HEK293 (cell line): ENCODE results near the gene CIITA.

Experiments
- CTCF ChIA-PET: fragments of 350-600 bp; formaldehyde crosslinking; extraction: SDS; loops from one replicate; lab custom pipeline; 2021; ENCODE audit warnings: antibody characterized with exemption; lab: Yijun Ruan, JAX
- POLR2A ChIA-PET: fragments of 300-600 bp; formaldehyde crosslinking; extraction: SDS; loops from one replicate; lab custom pipeline; 2020; ENCODE audit warnings: antibody characterized with exemption, inconsistent platforms; lab: Yijun Ruan, JAX
- H3K27ac ChIP-seq: fragments of 200-500 bp; sonication (Bioruptor generic); 2 replicates; pipeline ENCODE4 v1.5.1; 2014; ENCODE audit warnings: low read depth, low read length, control low read depth, inconsistent platforms; ENCODE audit errors: extremely low read depth
- H3K36me3 ChIP-seq, 2 experiments: fragments of 200-500 bp in 1 of 2; sonication (Bioruptor generic) in 1 of 2; 1 replicate in 1 of 2; 2 replicates in 1 of 2; pipeline ENCODE4 v1.5.1; 2014 to 2017; ENCODE audit warnings: inconsistent platforms in 2 of 2, low read length in 2 of 2; ENCODE audit not compliant: control insufficient read depth in 2 of 2, insufficient read depth in 1 of 2
- H3K4me1 ChIP-seq: fragments of 200-500 bp; sonication (Bioruptor generic); 2 replicates; pipeline ENCODE4 v1.5.1; 2014; ENCODE audit warnings: mild to moderate bottlenecking, low read length, inconsistent platforms; ENCODE audit not compliant: control insufficient read depth, insufficient read depth
- H3K4me3 ChIP-seq: 2 replicates; pipeline ENCODE4 v1.5.1; 2011; ENCODE audit warnings: low read depth, mild to moderate bottlenecking, control low read depth, low read length, moderate library complexity
- H3K9me3 ChIP-seq: fragments of 200-500 bp; sonication (Bioruptor generic); 2 replicates; pipeline ENCODE4 v1.5.1; 2014; ENCODE audit warnings: low read depth, low read length, inconsistent platforms; ENCODE audit not compliant: control insufficient read depth, insufficient read depth
- GLI4 ChIP-seq: fragments of 450-650 bp; formaldehyde crosslinking; IDR thresholded peaks from 2 replicates; pipeline ENCODE4 v1.5.1; 2016; ENCODE audit warnings: missing biosample characterization, missing genetic modification characterization
- GLIS1 ChIP-seq: fragments of 450-650 bp; formaldehyde crosslinking; IDR thresholded peaks from 2 replicates; pipeline ENCODE4 v1.5.1; 2016; ENCODE audit warnings: missing biosample characterization, missing genetic modification characterization
- KLF1 ChIP-seq: fragments of 450-650 bp; formaldehyde crosslinking; IDR thresholded peaks from 2 replicates; pipeline ENCODE4 v1.5.1; 2016; ENCODE audit warnings: missing biosample characterization, missing genetic modification characterization
- REST ChIP-seq: fragments of 450-650 bp; formaldehyde crosslinking; IDR thresholded peaks from 2 replicates; pipeline ENCODE4 v1.5.1; 2016; ENCODE audit warnings: missing biosample characterization, missing genetic modification characterization
- SCRT1 ChIP-seq: fragments of 450-650 bp; formaldehyde crosslinking; IDR thresholded peaks from 2 replicates; pipeline ENCODE4 v1.5.1; 2016; ENCODE audit warnings: missing biosample characterization, missing genetic modification characterization, borderline replicate concordance
- YY2 ChIP-seq: fragments of 450-650 bp; formaldehyde crosslinking; IDR thresholded peaks from 2 replicates; pipeline ENCODE4 v1.5.1; 2016; ENCODE audit warnings: missing biosample characterization, missing genetic modification characterization
- ZNF184 ChIP-seq: fragments of 450-650 bp; IDR thresholded peaks from 2 replicates; pipeline ENCODE4 v1.5.1; 2018; ENCODE audit warnings: missing biosample characterization, mild to moderate bottlenecking, missing genetic modification characterization
- ZNF214 ChIP-seq: fragments of 450-650 bp; formaldehyde crosslinking; IDR thresholded peaks from 2 replicates; pipeline ENCODE4 v1.5.1; 2017; ENCODE audit warnings: missing biosample characterization, mild to moderate bottlenecking, missing genetic modification characterization, borderline replicate concordance
- ZNF324 ChIP-seq: fragments of 450-650 bp; formaldehyde crosslinking; IDR thresholded peaks from 2 replicates; pipeline ENCODE4 v1.5.1; 2016; ENCODE audit warnings: missing biosample characterization, missing genetic modification characterization
- ZNF354C ChIP-seq: fragments of 450-650 bp; formaldehyde crosslinking; IDR thresholded peaks from 2 replicates; pipeline ENCODE4 v1.5.1; 2016; ENCODE audit warnings: missing biosample characterization, missing genetic modification characterization, low read depth, borderline replicate concordance
- ZNF366 ChIP-seq: fragments of 450-650 bp; formaldehyde crosslinking; conservative IDR thresholded peaks from 2 replicates; pipeline ENCODE4 v1.5.1; 2016; ENCODE audit warnings: missing biosample characterization, missing genetic modification characterization
- ZNF548 ChIP-seq: fragments of 450-650 bp; formaldehyde crosslinking; IDR thresholded peaks from 2 replicates; pipeline ENCODE4 v1.5.1; 2016; ENCODE audit warnings: missing biosample characterization, missing genetic modification characterization
- ZNF596 ChIP-seq: fragments of 450-650 bp; IDR thresholded peaks from 2 replicates; pipeline ENCODE4 v1.5.0; 2018; ENCODE audit warnings: missing biosample characterization, mild to moderate bottlenecking, missing genetic modification characterization, moderate library complexity
- ZNF600 ChIP-seq: fragments of 450-650 bp; formaldehyde crosslinking; IDR thresholded peaks from 2 replicates; pipeline ENCODE4 v1.5.1; 2016; ENCODE audit warnings: missing biosample characterization, missing genetic modification characterization
- ZNF610 ChIP-seq: fragments of 450-650 bp; formaldehyde crosslinking; IDR thresholded peaks from 2 replicates; pipeline ENCODE4 v1.5.1; 2016; ENCODE audit warnings: missing biosample characterization, missing genetic modification characterization, borderline replicate concordance
- ZNF626 ChIP-seq: fragments of 450-650 bp; sonication (Bioruptor Pico); formaldehyde crosslinking; IDR thresholded peaks from 2 replicates; pipeline ENCODE4 v1.5.1; 2018; ENCODE audit warnings: missing biosample characterization, missing genetic modification characterization, inconsistent platforms
- ZNF629 ChIP-seq: fragments of 450-650 bp; formaldehyde crosslinking; IDR thresholded peaks from 2 replicates; pipeline ENCODE4 v1.5.1; 2017; ENCODE audit warnings: missing biosample characterization, missing genetic modification characterization
- TF ChIP-seq, protein P1 (sequence below): fragments of 450-650 bp; formaldehyde crosslinking; IDR thresholded peaks from 2 replicates; pipeline ENCODE4 v1.5.1; 2017; ENCODE audit warnings: missing biosample characterization, missing genetic modification characterization
- TF ChIP-seq, protein P2 (sequence below): fragments of 450-650 bp; formaldehyde crosslinking; IDR thresholded peaks from 2 replicates; pipeline ENCODE4 v1.5.1; 2016; ENCODE audit warnings: missing biosample characterization, missing genetic modification characterization
- TF ChIP-seq, protein P3 (sequence below): fragments of 450-650 bp; formaldehyde crosslinking; IDR thresholded peaks from 2 replicates; pipeline ENCODE4 v1.5.1; 2017; ENCODE audit warnings: missing biosample characterization, missing genetic modification characterization

Gene CIITA

DNA sequence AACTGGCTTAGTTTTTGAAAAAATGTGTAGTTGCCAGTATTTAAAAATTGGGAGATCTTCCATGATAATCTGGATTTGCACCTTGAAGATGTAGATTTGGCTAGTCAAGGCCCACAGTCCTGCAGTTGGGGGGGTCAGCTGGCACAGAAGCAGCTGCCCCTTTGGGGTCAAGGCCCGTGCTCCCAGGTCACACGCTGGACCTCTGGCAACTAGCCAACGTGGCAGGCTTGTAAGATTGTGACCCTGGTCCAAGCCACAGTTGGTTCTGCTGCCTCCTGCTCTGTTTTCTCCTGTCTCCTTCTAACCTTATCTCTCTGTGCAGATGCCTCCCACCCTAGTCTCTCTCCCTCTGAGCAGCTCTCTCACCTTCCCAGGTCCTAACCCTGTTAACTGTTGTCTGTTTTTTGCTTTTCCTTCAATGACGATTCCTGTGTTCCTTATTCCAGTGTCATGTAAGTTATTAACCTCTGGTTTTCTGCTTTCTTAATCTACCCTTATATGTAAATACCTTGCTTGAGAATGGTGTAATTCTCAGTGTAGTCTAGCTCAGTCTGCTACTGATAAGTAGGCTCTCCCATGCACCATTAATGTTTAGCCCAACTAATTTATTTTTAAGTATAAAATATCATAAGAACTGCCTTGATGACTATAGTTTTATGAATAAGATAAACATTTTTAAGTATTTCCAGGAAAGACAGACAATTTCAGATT is 95.3 kb downstream of the CIITA start (continued):
- TF ChIP-seq, protein P1, sequence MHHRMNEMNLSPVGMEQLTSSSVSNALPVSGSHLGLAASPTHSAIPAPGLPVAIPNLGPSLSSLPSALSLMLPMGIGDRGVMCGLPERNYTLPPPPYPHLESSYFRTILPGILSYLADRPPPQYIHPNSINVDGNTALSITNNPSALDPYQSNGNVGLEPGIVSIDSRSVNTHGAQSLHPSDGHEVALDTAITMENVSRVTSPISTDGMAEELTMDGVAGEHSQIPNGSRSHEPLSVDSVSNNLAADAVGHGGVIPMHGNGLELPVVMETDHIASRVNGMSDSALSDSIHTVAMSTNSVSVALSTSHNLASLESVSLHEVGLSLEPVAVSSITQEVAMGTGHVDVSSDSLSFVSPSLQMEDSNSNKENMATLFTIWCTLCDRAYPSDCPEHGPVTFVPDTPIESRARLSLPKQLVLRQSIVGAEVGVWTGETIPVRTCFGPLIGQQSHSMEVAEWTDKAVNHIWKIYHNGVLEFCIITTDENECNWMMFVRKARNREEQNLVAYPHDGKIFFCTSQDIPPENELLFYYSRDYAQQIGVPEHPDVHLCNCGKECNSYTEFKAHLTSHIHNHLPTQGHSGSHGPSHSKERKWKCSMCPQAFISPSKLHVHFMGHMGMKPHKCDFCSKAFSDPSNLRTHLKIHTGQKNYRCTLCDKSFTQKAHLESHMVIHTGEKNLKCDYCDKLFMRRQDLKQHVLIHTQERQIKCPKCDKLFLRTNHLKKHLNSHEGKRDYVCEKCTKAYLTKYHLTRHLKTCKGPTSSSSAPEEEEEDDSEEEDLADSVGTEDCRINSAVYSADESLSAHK: no peak

DNA sequence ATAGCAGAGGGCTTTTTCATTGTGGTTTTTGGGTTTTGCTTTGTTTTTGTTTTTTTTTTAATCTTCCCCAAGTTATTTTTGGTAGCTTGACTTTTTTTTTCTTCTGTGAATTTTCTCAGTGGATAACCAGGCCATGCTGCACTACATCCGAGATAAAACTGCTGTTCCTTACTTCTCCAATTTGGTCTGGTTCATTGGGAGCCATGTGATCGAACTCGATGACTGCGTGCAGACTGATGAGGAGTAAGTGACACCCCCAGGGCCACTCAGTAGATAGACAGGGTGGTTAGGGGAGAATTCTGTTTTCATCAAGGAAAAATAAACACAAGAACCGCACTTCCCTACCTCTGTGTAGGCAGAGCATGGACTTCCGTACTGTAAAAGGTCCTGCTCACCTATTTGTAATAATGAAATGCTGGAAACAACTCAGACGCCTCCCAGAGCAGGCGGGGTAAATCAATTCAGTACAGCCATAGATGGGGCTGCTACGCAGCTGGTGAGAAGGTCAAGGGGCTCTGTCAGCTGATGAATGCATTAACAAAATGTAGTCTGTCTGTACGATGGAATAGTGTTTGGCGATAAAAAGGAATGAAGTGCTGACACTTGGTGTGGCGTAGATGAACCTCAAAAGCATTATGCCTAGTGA is 95.9 kb downstream of the CIITA start:
- Histone ChIP-seq H3K36me3 (peaks cover 8 to 51% of the 10 kb centered on the region in 2 experiments; a peak in 2 of 3 replicates), H3K27ac (no peak overlapping the region), H3K9me3 (no peaks in the 10 kb centered on the region), H3K4me1 (peaks cover 2% of the 10 kb centered on the region), H3K4me3 (no peak overlapping the region)
- POLR2A ChIA-PET: interaction anchor here (0.9 kb wide), 1 partner anchor 283 kb away, joined by 3 read pairs; the partner anchor contains the start of gene SOCS1
- CTCF ChIA-PET: interaction anchor here (0.6 to 3.3 kb wide), 6 partner anchors 8 to 848 kb away, joined by 3 to 32 read pairs (median 6); partner anchors contain the start of gene SOCS1
- TF ChIP-seq ZNF324 (no peak), ZNF629 (tag by site-specific recombination) (no peak), YY2 (tag by site-specific recombination) (no peak), KLF1 (no peak), ZNF366 (no peak), ZNF626 (tag by site-specific recombination) (no peak), ZNF548 (no peak)
- TF ChIP-seq, protein P2, sequence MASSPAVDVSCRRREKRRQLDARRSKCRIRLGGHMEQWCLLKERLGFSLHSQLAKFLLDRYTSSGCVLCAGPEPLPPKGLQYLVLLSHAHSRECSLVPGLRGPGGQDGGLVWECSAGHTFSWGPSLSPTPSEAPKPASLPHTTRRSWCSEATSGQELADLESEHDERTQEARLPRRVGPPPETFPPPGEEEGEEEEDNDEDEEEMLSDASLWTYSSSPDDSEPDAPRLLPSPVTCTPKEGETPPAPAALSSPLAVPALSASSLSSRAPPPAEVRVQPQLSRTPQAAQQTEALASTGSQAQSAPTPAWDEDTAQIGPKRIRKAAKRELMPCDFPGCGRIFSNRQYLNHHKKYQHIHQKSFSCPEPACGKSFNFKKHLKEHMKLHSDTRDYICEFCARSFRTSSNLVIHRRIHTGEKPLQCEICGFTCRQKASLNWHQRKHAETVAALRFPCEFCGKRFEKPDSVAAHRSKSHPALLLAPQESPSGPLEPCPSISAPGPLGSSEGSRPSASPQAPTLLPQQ (tag by site-specific recombination): no peak

GRCh38 chr16:10976634-10977033 is 99.6 kb downstream of the CIITA start:
- POLR2A ChIA-PET: no interaction called here
- no peak overlapping the region for H3K27ac ChIP-seq
- no peak overlapping the region for H3K4me3 ChIP-seq
- H3K9me3 ChIP-seq: no peaks in the 10 kb centered on the region
- CTCF ChIA-PET: interaction anchor here (0.7 kb wide), 1 partner anchor 16 kb away, joined by 3 read pairs; no protein-coding TSS in a partner anchor
- peaks cover 3 to 58% of the 10 kb centered on the region in 2 experiments; a peak in 2 of 3 replicates for H3K36me3 ChIP-seq
- peaks cover 1% of the 10 kb centered on the region for H3K4me1 ChIP-seq
- no peak for TF ChIP-seq ZNF610 (tag by site-specific recombination)
- TF ChIP-seq, protein P3, sequence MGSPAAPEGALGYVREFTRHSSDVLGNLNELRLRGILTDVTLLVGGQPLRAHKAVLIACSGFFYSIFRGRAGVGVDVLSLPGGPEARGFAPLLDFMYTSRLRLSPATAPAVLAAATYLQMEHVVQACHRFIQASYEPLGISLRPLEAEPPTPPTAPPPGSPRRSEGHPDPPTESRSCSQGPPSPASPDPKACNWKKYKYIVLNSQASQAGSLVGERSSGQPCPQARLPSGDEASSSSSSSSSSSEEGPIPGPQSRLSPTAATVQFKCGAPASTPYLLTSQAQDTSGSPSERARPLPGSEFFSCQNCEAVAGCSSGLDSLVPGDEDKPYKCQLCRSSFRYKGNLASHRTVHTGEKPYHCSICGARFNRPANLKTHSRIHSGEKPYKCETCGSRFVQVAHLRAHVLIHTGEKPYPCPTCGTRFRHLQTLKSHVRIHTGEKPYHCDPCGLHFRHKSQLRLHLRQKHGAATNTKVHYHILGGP (tag by site-specific recombination): no peak
- TF ChIP-seq ZNF354C (tag by site-specific recombination): no peak
- TF ChIP-seq ZNF214 (tag by site-specific recombination): no peak
- no peak for TF ChIP-seq REST (tag by site-specific recombination)
- TF ChIP-seq GLI4 (tag by site-specific recombination): no peak
- no peak for TF ChIP-seq ZNF184
- TF ChIP-seq, protein P1: no peak
- TF ChIP-seq GLIS1 (tag by site-specific recombination): peak; percentile 98
- no peak for TF ChIP-seq ZNF600 (tag by site-specific recombination)
- TF ChIP-seq ZNF596 (tag by site-specific recombination): no peak
- TF ChIP-seq SCRT1: no peak
